ENCODE measurements around the gene MTUS2. TPM values are rescaled to one million over a fixed set of nuclear protein-coding genes. Genes with fewer than 3 reads are reported as not detected.
"Not testable (repeated sequence)": the region's sequence is repeated elsewhere in the genome, so short reads cannot be mapped to it uniquely, and the experiment has no call there.

The MTUS2 gene
- total RNA-seq, 1 experiment from 2014 or later: 1.7 TPM

DNA sequence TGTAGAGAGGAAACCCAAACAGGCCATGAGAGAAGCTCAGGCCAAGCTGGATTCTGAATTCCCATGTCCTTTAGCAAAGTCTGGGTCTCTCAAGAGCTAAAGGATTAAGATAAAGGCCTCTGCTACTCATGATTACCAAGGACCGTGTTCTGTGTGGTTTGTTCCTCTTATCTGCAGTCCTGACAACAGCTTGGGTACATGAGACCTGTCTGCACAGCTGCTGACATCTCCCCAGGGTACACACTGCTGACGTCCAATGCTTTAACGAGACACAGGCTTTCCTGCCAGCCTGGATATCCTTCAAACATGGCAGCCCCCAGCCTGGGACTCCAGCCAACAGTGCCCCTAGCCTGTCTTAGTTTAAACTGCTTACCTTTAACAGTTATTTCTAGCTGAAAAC, 564.3 kb downstream of the MTUS2 start:
- CTCF ChIA-PET: no interaction called here

GRCh38 chr13:29384871-29385270, 564.7 kb downstream of the MTUS2 start:
- TF ChIP-seq, protein P1, sequence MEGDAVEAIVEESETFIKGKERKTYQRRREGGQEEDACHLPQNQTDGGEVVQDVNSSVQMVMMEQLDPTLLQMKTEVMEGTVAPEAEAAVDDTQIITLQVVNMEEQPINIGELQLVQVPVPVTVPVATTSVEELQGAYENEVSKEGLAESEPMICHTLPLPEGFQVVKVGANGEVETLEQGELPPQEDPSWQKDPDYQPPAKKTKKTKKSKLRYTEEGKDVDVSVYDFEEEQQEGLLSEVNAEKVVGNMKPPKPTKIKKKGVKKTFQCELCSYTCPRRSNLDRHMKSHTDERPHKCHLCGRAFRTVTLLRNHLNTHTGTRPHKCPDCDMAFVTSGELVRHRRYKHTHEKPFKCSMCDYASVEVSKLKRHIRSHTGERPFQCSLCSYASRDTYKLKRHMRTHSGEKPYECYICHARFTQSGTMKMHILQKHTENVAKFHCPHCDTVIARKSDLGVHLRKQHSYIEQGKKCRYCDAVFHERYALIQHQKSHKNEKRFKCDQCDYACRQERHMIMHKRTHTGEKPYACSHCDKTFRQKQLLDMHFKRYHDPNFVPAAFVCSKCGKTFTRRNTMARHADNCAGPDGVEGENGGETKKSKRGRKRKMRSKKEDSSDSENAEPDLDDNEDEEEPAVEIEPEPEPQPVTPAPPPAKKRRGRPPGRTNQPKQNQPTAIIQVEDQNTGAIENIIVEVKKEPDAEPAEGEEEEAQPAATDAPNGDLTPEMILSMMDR (IDR thresholded peaks at IDR 0.05; ENCODE audit: insufficient read depth in 1 of 2, low read depth in 1 of 2, low read length in 1 of 2, severe bottlenecking in 1 of 2, unreplicated experiment in 1 of 2): no peak
- intact Hi-C loops (cut with micrococcal nuclease; ENCODE audit: unreplicated experiment): no loop called here
- H3K4me1 Mint-ChIP-seq (ENCODE audit: low read depth, unreplicated experiment): peaks cover 17% of the 10 kb centered on the region

More for the DNA sequence above, 564.3 kb downstream of the MTUS2 start:
- Mint-ChIP-seq H3K9me3 (ENCODE audit: unreplicated experiment) (peaks cover 8% of the 10 kb centered on the region), H3K4me3 (ENCODE audit: unreplicated experiment) (no peak overlapping the region), H3K27me3 (ENCODE audit: insufficient read depth, unreplicated experiment) (no peaks in the 10 kb centered on the region), H3K4me1 (ENCODE audit: low read depth, unreplicated experiment) (peaks cover 17% of the 10 kb centered on the region), H3K36me3 (ENCODE audit: insufficient read depth, unreplicated experiment) (no peaks in the 10 kb centered on the region), H3K27ac (ENCODE audit: unreplicated experiment) (no peak overlapping the region)
- Histone ChIP-seq H3K9me3 (0 out of 2 replicates have a peak, but pooled peaks cover 2% of the 10 kb centered on the region), H3K4me1 (peaks cover 42% of the 10 kb centered on the region), H3K36me3 (ENCODE audit: control insufficient read depth, insufficient read depth, low read length) (no peaks in the 10 kb centered on the region), H3K4me3 (ENCODE audit: low read depth, low read length) (no peak overlapping the region), H3K27me3 (replicated peaks; ENCODE audit: control insufficient read depth, insufficient read depth, low read length) (no peaks in the 10 kb centered on the region)
- POLR2A ChIA-PET: no interaction called here
- no peak for DNase-seq
- intact Hi-C loops (cut with micrococcal nuclease; ENCODE audit: unreplicated experiment): no loop called here
- TF ChIP-seq, protein P1 (IDR thresholded peaks at IDR 0.05; ENCODE audit: insufficient read depth in 1 of 2, low read depth in 1 of 2, low read length in 1 of 2, severe bottlenecking in 1 of 2, unreplicated experiment in 1 of 2): no peak
- BruUV-seq (replicated peaks): no TSS peak

GRCh38 chr13:29386246-29386645, 566.1 kb downstream of the MTUS2 start:
- ChIA-PET CTCF (no interaction called here), POLR2A (no interaction called here)
- DNase-seq: peak; percentile 72 to 79
- no TSS peak for BruUV-seq (replicated peaks)
- intact Hi-C loops (cut with micrococcal nuclease; ENCODE audit: unreplicated experiment): no loop called here
- Mint-ChIP-seq H3K27me3 (ENCODE audit: insufficient read depth, unreplicated experiment) (no peaks in the 10 kb centered on the region), H3K27ac (ENCODE audit: unreplicated experiment) (no peak overlapping the region), H3K36me3 (ENCODE audit: insufficient read depth, unreplicated experiment) (no peaks in the 10 kb centered on the region), H3K4me3 (ENCODE audit: unreplicated experiment) (peak overlapping the region; percentile 11), H3K9me3 (ENCODE audit: unreplicated experiment) (peaks cover 8% of the 10 kb centered on the region), H3K4me1 (ENCODE audit: low read depth, unreplicated experiment) (peaks cover 17% of the 10 kb centered on the region)
- Histone ChIP-seq H3K27me3 (replicated peaks; ENCODE audit: control insufficient read depth, insufficient read depth, low read length) (no peaks in the 10 kb centered on the region), H3K9me3 (0 out of 2 replicates have a peak, but pooled peaks cover 2% of the 10 kb centered on the region), H3K36me3 (ENCODE audit: control insufficient read depth, insufficient read depth, low read length) (no peaks in the 10 kb centered on the region), H3K4me1 (peaks cover 41% of the 10 kb centered on the region), H3K4me3 (ENCODE audit: low read depth, low read length) (no peak overlapping the region)
- TF ChIP-seq, protein P1 (IDR thresholded peaks at IDR 0.05; ENCODE audit: insufficient read depth in 1 of 2, low read depth in 1 of 2, low read length in 1 of 2, severe bottlenecking in 1 of 2, unreplicated experiment in 1 of 2): no peak

More at GRCh38 chr13:29384871-29385270, 564.7 kb downstream of the MTUS2 start:
- H3K27me3 ChIP-seq (replicated peaks; ENCODE audit: control insufficient read depth, insufficient read depth, low read length): no peaks in the 10 kb centered on the region
- H3K9me3 ChIP-seq: 0 out of 2 replicates have a peak, but pooled peaks cover 2% of the 10 kb centered on the region
- no peak overlapping the region for H3K4me3 ChIP-seq (ENCODE audit: low read depth, low read length)
- peaks cover 8% of the 10 kb centered on the region for H3K9me3 Mint-ChIP-seq (ENCODE audit: unreplicated experiment)
- DNase-seq: no peak
- BruUV-seq (replicated peaks): no TSS peak
- no peaks in the 10 kb centered on the region for H3K36me3 Mint-ChIP-seq (ENCODE audit: insufficient read depth, unreplicated experiment)
- H3K4me3 Mint-ChIP-seq (ENCODE audit: unreplicated experiment): no peak overlapping the region
- no peaks in the 10 kb centered on the region for H3K27me3 Mint-ChIP-seq (ENCODE audit: insufficient read depth, unreplicated experiment)
- H3K27ac Mint-ChIP-seq (ENCODE audit: unreplicated experiment): no peak overlapping the region
- POLR2A ChIA-PET: no interaction called here
- H3K36me3 ChIP-seq (ENCODE audit: control insufficient read depth, insufficient read depth, low read length): no peaks in the 10 kb centered on the region
- CTCF ChIA-PET: no interaction called here
- peaks cover 42% of the 10 kb centered on the region for H3K4me1 ChIP-seq

GRCh38 chr13:29390598-29390997, 570.5 kb downstream of the MTUS2 start:
- H3K27me3 ChIP-seq (replicated peaks; ENCODE audit: control insufficient read depth, insufficient read depth, low read length); DNase-seq; intact Hi-C loops (cut with micrococcal nuclease; ENCODE audit: unreplicated experiment); POLR2A ChIA-PET; BruUV-seq (replicated peaks); H3K36me3 ChIP-seq (ENCODE audit: control insufficient read depth, insufficient read depth, low read length); H3K36me3 Mint-ChIP-seq (ENCODE audit: insufficient read depth, unreplicated experiment); H3K9me3 ChIP-seq; H3K4me3 ChIP-seq (ENCODE audit: low read depth, low read length); H3K27ac Mint-ChIP-seq (ENCODE audit: unreplicated experiment); H3K27me3 Mint-ChIP-seq (ENCODE audit: insufficient read depth, unreplicated experiment); H3K9me3 Mint-ChIP-seq (ENCODE audit: unreplicated experiment); H3K4me3 Mint-ChIP-seq (ENCODE audit: unreplicated experiment): not testable (repeated sequence)
- H3K4me1 Mint-ChIP-seq (ENCODE audit: low read depth, unreplicated experiment): peaks cover 35% of the 10 kb centered on the region
- peaks cover 48% of the 10 kb centered on the region for H3K4me1 ChIP-seq
- CTCF ChIA-PET: interaction anchor here (0.6 kb wide), 1 partner anchor 451 kb away, joined by 3 read pairs; no protein-coding TSS in a partner anchor
